Fibroblast of the aortic adventitia (primary cell): Measurements from ENCODE around the gene ZBTB47. TPM values are rescaled to one million over a fixed set of nuclear protein-coding genes. Genes with fewer than 3 reads are reported as not detected.

ENCODE experiments used
- DNase-seq: peaks from one replicate; pipeline ENCODE4 v3.0.0-alpha.2; 2010; ENCODE audit warnings: low read depth
- H3K4me3 ChIP-seq: 2 replicates; pipeline ENCODE4 v1.5.1; 2011; ENCODE audit warnings: low read depth, mild to moderate bottlenecking, control low read depth, low read length, moderate library complexity
- total RNA-seq: library from RNA; depleted of rRNA; stranded (reverse); fragments of >200 nt; gene quantifications from 2 replicates; pipeline ENCODE4 v1.2.3, GENCODE V29; 2012; ENCODE audit warnings: low replicate concordance
- TF ChIP-seq, protein P1 (sequence below): IDR thresholded peaks from 2 replicates; pipeline ENCODE4 v1.5.1; 2011; ENCODE audit warnings: mild to moderate bottlenecking, low read length, control low read depth, inconsistent platforms; ENCODE audit not compliant: insufficient read depth

Gene ZBTB47
- total RNA-seq, 1 donor = 41.8 TPM

DNA sequence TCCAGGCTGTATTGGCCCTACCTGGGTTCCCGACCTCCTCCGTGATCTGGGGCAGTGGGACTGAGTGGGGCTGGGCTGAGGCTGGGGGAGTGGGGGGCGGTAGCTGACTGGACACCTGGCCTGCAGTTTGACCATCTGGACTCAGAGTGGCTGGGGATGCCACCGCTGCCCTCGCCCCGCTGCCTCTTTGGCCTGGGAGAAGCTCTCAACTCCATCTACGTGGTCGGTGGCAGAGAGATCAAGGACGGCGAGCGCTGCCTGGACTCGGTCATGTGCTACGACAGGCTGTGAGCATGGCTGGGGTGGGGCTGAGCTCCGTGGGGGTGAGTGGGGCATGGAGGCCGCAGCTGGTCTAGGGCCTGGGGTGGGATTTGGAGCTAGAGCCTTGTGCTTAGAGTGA, 34.5 kb downstream of the ZBTB47 start:
- DNase-seq = no peak
- TF ChIP-seq, protein P1, sequence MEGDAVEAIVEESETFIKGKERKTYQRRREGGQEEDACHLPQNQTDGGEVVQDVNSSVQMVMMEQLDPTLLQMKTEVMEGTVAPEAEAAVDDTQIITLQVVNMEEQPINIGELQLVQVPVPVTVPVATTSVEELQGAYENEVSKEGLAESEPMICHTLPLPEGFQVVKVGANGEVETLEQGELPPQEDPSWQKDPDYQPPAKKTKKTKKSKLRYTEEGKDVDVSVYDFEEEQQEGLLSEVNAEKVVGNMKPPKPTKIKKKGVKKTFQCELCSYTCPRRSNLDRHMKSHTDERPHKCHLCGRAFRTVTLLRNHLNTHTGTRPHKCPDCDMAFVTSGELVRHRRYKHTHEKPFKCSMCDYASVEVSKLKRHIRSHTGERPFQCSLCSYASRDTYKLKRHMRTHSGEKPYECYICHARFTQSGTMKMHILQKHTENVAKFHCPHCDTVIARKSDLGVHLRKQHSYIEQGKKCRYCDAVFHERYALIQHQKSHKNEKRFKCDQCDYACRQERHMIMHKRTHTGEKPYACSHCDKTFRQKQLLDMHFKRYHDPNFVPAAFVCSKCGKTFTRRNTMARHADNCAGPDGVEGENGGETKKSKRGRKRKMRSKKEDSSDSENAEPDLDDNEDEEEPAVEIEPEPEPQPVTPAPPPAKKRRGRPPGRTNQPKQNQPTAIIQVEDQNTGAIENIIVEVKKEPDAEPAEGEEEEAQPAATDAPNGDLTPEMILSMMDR = no peak

DNA sequence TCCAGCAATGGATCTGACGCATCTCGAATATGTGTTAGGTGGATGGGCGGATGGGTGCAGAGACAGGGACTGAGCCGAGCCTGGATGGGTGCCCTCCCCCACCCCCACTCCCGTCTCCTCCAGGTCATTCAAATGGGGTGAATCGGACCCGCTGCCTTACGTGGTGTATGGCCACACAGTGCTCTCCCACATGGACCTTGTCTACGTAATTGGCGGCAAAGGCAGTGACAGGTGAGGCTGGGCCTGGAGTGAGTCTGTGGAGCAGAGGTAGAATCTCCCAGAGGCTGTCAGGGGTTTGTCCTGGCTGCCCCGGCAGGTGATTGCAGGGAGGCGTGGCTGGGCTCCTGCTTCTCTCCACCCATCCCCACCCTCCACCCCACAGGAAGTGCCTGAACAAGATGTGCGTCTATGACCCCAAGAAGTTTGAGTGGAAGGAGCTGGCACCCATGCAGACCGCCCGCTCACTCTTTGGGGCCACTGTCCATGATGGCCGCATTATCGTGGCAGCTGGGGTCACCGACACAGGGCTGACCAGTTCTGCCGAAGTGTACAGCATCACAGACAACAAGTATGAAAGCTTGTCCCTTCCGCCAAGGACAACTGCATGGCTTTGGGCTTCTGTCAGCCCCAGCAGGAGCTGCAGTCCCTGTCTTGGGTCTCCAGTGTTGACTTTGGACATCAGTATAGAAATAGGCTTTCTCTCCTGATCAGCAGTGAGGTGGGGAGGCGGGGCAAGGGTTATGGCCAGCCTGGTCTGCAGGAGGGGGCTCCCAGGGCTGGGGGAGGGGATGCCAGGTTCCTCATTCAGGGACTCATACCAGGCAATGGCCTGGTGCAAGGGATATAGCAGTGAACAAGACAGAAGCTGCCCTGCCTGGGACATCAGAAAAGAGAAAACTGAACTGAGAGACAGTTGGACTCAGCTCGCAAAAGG, 35.3 kb downstream of the ZBTB47 start:
- TF ChIP-seq, protein P1 = no peak
- no peak for DNase-seq
- no peak overlapping the region for H3K4me3 ChIP-seq

More for the DNA sequence above, 34.5 kb downstream of the ZBTB47 start:
- H3K4me3 ChIP-seq = no peak overlapping the region

DNA sequence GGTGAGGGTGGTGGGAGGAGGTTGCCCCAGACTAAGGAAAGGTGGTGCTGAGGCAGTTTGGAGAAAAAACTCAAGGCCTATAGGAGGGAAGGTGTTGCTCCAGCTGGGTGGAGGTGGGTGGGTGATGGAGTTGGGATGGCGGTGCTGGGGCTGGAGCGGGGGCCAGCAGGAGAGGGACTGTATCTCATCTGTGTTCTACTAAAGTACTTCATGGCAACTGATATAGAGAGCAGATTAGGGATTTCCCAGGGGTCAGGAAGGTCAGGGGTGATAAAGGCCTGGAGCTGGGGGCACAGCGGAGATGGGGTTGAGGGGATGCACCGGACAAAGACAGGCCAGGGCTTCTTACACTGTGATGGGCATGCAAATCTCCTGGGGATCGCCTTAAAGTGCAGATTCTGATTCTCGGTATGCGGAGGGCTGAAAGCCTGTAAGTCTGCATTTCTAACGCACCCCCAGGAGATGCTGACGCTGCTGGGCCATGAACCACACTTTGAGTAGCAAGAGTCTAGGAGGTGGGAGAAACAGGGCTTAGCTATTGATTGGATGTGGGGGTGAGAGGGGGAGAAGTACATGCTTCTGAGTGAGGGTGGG, 36.0 kb downstream of the ZBTB47 start:
- DNase-seq = no peak
- H3K4me3 ChIP-seq = no peak overlapping the region
- TF ChIP-seq, protein P1 = no peak

DNA sequence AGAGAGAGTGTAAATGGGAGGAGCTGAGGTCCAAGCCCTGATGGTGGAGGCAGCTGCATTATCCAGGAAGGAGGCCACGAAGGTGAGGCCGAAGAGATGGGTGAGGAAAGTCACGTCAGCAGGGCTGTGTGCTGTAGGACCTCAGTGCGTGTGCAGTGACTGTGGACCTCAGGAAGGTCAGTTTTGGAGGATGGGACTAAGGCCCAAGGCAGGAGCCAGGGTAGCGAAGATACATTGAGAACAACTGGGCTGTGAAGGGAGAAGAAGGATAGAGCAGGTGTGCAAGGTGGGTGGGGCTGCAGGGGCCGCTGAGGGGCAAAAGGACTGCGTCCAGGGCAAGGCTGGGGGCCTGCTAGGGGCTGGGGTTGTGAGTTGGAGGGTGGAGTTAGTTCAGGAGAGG, 36.7 kb downstream of the ZBTB47 start:
- H3K4me3 ChIP-seq = no peak overlapping the region
- TF ChIP-seq, protein P1 = no peak
- DNase-seq = no peak

DNA sequence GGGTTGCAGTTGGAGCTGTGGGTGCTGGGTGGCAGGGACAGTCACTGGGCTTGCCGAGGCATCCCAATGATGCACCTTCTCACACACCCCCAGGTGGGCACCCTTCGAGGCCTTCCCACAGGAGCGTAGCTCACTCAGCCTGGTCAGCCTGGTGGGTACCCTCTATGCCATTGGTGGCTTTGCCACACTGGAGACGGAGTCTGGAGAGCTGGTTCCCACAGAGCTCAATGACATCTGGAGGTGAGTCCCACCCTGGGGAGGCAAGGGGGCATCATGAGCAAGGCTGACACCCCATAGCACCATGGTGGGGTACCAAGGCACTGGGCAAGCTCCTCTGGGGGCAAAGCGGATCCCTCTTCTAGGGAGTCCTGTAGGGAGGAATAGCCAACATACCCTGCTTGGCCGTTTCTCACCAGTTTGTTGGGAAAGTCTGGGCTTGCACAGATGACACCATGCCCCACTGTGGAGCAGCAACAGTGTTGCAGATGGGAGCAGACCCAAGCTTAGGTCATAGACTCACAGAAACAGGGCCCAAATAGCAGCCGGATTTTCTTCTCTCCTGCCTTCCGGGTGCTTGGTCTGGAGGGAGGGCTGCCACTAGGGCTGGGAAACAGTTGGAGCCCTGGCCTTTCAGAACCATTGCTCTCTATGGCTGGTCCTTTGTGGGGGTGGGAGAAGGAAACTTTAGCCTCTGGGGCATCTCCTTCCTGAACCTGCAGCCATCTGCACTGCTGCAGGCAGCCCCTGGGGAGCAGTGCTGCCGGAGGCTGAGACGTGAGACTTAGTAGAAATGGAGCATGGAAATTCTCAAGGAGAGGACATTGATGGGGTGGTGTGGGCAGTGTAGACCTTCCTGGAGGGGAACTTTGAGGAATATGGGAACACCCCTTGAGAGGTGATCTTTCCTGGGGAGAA, 37.5 kb downstream of the ZBTB47 start:
- TF ChIP-seq, protein P1 = no peak
- no peak for DNase-seq

More for the DNA sequence above, 37.5 kb downstream of the ZBTB47 start:
- H3K4me3 ChIP-seq = no peak overlapping the region
